Activated CD4-positive, alpha-beta T cell treated with anti-CD3 and anti-CD28 coated beads, Interleukin-10, Interleukin-2, amounts not matched to agents 100 ng/mL and 50 ng/mL, durations not matched to agents 16 hours and 8 hours (primary cell): ENCODE results near the gene METTL27.
"Not testable (repeated sequence)": the region's sequence is repeated elsewhere in the genome, so short reads cannot be mapped to it uniquely, and the experiment has no call there.

Experiments
- DNase-seq: peaks from one replicate; pipeline ENCODE4 v3.0.0-alpha.2; 2020

Gene METTL27

DNA sequence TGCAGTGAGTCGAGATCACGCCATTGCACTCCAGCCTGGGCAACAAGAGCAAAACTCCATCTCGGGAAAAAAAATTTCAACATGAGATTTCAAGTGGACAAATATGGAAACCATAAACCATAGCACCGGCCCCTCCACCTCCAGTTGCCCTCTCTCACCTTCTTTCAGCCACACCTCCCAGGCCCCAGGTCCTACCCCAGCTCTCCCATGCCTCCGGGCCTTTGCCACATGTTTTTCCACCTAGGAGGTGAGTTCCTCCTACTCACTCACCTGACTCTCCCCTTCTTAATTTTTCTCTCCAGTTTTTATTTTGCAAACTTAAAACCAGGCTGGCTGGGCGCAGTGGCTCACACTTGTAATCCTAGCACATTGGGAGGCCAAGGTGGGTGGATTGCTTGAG lies 25.2 kb downstream of the METTL27 start:
- no peak for DNase-seq

DNA sequence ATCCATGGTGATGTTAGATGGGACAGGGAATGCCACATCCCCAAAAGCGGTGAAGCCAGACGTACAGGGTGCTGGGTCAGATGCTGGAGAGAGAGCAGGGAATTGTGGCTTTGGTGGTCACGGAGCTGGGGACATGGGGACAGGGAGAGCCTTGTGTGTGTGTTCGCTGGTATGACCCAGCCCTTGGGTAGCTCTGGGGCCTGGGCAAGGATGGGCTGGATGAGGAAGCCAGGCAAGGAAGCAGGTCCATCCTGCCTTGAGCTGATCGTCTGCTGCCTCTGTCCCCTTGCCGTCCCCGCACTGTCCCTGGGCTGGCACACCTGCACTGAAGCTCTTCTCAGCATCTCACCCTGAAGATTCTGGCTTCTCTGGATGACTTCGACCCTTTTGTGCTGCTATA lies 26.9 kb downstream of the METTL27 start:
- no peak for DNase-seq

DNA sequence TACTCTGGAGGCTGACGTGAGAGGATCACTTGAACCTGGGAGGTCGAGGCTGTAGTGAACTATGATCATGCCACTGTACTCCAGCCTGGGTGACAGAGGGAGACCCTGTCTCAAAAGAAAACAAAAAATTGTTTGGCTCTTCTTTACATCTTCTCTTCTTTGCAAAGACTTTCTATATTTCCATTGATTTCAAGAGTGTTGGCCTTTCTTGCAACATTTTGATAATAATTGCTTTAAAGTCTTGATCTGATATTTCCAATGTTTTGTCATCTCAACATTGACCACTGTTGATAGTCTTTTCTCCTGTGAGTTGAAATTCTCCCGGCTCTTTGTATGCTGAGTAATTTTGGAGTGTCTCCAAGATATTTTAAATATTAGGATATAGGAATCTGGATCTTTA lies 29.3 kb downstream of the METTL27 start:
- DNase-seq: no peak

DNA sequence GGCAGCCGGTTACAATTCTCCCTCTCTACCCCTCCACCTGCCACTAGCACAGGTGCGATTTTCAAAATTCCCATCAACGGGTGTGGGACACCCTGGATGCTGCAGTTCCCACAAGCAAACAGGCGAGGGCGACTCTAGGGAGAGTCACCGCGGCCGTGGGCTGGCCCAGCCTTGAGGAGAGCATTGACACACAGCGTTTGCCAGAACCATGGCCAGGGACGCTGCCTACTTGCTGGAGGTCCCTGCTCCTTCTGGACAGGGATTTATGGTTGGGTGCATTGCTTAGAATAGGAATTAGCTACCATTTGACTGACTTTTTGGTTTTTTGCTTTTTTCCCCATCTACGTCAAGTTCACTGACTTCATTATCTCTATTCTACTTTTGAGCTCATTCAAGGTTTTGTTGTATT lies 30.6 kb downstream of the METTL27 start:
- peak; percentile 60 for DNase-seq

DNA sequence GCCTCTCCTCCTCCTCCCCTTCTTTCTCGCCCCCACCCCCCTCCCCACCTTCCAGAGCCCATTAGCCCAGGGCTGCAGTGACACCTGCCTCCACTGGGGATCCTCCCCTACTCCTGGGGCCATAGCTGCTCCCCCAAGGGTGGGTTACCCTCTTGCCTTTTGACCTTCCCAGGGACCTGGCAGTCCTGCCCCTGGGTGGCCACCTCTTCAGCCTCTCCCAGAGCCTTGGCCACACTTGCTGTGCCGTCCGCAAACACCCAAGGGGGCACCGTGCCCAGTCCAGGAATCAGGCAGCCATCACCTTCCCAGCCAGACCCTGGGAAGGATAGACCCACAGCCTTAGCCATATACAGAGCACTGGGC lies 31.3 kb downstream of the METTL27 start:
- DNase-seq: no peak

DNA sequence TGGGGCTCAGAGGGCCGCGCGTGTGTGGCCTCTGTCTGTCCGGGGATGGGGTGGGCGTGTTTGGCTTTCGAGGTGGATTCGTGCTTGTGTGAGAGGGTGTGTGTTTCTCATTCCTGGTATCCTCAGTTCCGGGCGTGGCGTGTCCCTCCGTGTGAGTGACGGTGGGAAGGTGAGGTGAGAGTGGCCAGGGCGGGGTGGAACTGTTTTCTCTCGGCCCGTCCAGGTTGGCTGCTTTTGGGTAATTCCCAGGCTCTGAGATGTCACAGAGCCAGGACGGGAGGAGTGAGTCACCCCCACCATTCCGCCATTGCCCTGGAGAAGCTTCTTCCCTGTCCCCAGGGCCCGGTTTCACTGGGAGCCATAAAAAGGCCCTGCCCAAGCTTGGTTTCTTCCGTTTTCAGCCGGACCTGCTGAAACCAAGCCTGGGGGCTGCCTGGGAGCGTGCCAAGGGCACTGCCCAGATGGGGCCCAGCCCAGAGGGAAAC lies 32.8 kb downstream of the METTL27 start:
- DNase-seq: no peak

GRCh38 chr7:73802459-73802858 lies 39.9 kb downstream of the METTL27 start:
- no peak for DNase-seq

GRCh38 chr7:73801577-73801976 lies 40.7 kb downstream of the METTL27 start:
- no peak for DNase-seq

GRCh38 chr7:73799282-73800141 lies 42.8 kb downstream of the METTL27 start:
- no peak for DNase-seq

GRCh38 chr7:73797176-73797575 lies 45.1 kb downstream of the METTL27 start:
- not testable (repeated sequence) for DNase-seq

DNA sequence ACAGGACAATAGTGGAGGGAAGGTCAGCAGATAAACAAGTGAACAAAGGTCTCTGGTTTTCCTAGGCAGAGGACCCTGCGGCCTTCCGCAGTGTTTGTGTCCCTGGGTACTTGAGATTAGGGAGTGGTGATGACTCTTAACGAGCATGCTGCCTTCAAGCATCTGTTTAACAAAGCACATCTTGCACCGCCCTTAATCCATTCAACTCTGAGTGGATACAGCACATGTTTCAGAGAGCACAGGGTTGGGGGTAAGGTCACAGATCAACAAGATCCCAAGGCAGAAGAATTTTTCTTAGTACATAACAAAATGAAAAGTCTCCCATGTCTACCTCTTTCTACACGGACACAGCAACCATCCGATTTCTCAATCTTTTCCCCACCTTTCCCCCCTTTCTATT lies 45.7 kb downstream of the METTL27 start:
- DNase-seq: not testable (repeated sequence)

GRCh38 chr7:73795188-73795587 lies 47.1 kb downstream of the METTL27 start:
- not testable (repeated sequence) for DNase-seq

DNA sequence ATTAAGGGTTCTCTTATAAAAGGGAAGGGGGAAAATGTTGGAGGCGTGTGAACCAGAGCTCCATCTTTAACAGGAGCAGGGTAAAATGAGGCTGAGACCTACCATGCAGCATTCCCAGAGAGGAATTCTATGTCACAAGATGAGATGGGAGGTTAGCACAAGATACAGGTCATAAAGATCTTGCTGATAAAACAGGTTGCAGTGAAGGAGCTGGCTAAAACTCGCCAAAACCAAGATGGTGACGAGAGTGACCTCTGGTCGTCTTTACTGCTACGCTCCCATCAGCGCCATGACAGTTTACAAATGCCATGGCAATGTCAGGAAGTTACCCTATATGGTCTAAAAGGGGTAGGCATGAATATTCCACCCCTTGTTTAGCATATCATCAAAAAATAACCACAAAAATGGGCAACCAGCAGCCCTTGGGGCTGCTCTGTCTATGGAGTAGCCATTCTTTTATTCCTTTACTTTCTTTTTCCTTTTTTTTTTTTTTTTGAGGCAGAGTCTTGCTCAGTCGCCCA lies 51.1 kb downstream of the METTL27 start:
- not testable (repeated sequence) for DNase-seq

DNA sequence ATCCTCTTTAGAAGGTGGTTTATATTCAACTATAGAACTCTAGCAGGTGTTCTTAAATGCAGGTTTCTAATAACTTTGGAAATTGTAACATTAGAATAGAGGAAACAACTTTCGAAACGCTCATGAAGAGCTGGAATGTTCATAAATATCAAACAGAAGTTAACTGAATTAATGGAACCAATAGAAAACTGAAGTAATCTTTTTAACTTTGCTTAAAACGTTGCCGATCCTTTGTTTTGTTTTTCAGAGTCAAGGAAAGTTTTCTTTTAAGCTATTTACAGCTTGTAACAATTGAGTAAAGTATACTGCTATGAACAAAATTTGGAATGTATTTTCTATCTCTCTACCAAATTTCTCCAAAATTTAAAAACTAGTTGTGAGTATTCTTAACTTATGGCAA lies 53.3 kb downstream of the METTL27 start:
- DNase-seq: no peak

- not testable (repeated sequence) for DNase-seq
These were observed 54.6 kb downstream of the METTL27 start for GRCh38 chr7:73787786-73788048.

DNA sequence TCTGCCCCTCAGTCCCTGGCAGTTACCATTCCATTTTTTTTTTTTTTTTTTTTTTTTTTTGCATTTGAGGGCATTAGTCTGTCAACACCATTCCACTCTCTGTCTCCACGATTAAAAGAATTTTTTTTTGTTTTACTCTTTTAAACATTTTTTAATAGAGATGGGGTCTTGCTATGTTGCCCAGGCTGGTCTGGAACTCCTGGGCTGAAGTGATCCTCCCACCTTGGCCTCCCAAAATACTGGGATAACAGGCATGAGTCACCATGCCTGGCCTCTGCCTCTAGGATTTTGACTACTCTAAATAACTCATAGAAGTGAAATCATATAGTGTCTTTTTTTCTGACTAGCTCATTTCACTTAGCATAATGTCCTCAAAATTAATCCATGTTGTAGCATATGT lies 55.7 kb downstream of the METTL27 start:
- no peak for DNase-seq
